Left cardiac atrium (tissue), 4 donors: ENCODE measurements around the gene PRKCQ. TPM values are rescaled to one million over a fixed set of nuclear protein-coding genes. Genes with fewer than 3 reads are reported as not detected.

Source experiments
- ATAC-seq, 2 donors: fragments of 200-7000 bp; cut with Tn5 transposase; one replicate each; pipeline ENCODE4 v1.9.1; 2020; ENCODE audit warnings: mild to moderate bottlenecking in 2 of 2, moderate library complexity in 2 of 2
- DNase-seq: peaks from one replicate; pipeline ENCODE4 v3.0.0-alpha.2; 2020
- intact Hi-C, 2 donors: fragments of 100-400 bp; cut with DNase I; formaldehyde crosslinking; loops; one replicate each; pipeline versions ENCODE4 v1.14.1 to v1.15.1; 2022 to 2023
- total RNA-seq, 2 donors: library from RNA; stranded (reverse); fragmentation: NEBNext Ultra II Directional; extraction: Animal tissue kit (Norgen Biotek cat#: 25700); gene quantifications; one replicate each; pipeline ENCODE4 v1.2.1, GENCODE V29; 2021
- donor health status: DM: no; HTN: yes; CAD: no.
- donor health status: DM: no; HTN: yes; CAD: no; lungs with severe emphysema.
- donor health status: DM: yes; HTN: yes; CAD: no.
- donor health status: Dilated cardiomyopathy.

PRKCQ gene
- total RNA-seq, 2 donors from 2014 or later, result 0.34 to 0.62 TPM

- DNase-seq (no peak), ATAC-seq (no peak)
- intact Hi-C loops, result loop anchor here in 1 of 2 donors (10.0 kb wide), 1 partner anchor 247 kb away; no protein-coding TSS in a partner anchor
Measured at GRCh38 chr10:6427357-6427959, 152.6 kb downstream of the PRKCQ start.

GRCh38 chr10:6426317-6426716 is 153.8 kb downstream of the PRKCQ start:
- ATAC-seq, result no peak
- intact Hi-C loops, result loop anchor here in 1 of 2 donors (10.0 kb wide), 1 partner anchor 248 kb away; no protein-coding TSS in a partner anchor
- DNase-seq, result no peak

- ATAC-seq, result no peak
- DNase-seq, result no peak
- intact Hi-C loops, result loop anchor here in 1 of 2 donors (10.0 kb wide), 1 partner anchor 251 kb away; no protein-coding TSS in a partner anchor
Measured at GRCh38 chr10:6423413-6424170, 156.5 kb downstream of the PRKCQ start.

- DNase-seq, result no peak
- intact Hi-C loops, result loop anchor here in 1 of 2 donors (10.0 kb wide), 1 partner anchor 252 kb away; no protein-coding TSS in a partner anchor
- no peak for ATAC-seq
Measured at GRCh38 chr10:6423004-6423403, 157.1 kb downstream of the PRKCQ start.

GRCh38 chr10:6418613-6419216 is 161.4 kb downstream of the PRKCQ start:
- no peak for ATAC-seq

GRCh38 chr10:6418167-6418566 is 161.9 kb downstream of the PRKCQ start:
- no peak for DNase-seq
- ATAC-seq, result no peak
- intact Hi-C loops, result loop anchor here in 1 of 2 donors (10.0 kb wide), 1 partner anchor 247 kb away; no protein-coding TSS in a partner anchor

More at GRCh38 chr10:6418613-6419216, 161.4 kb downstream of the PRKCQ start:
- no peak for DNase-seq
- intact Hi-C loops, result loop anchor here in 1 of 2 donors (10.0 kb wide), 1 partner anchor 246 kb away; no protein-coding TSS in a partner anchor

- intact Hi-C loops, result loop anchor here in 1 of 2 donors (10.0 kb wide), 1 partner anchor 248 kb away; no protein-coding TSS in a partner anchor
- peak; percentile 63 to 73 for ATAC-seq
- no peak for DNase-seq
Measured at GRCh38 chr10:6416892-6417512, 163.1 kb downstream of the PRKCQ start.

GRCh38 chr10:6411436-6411835 is 168.6 kb downstream of the PRKCQ start:
- intact Hi-C loops, result loop anchor here in 1 of 2 donors (10.0 kb wide), 1 partner anchor 253 kb away; no protein-coding TSS in a partner anchor
- ATAC-seq (no peak), DNase-seq (no peak)

GRCh38 chr10:6410830-6411229 is 169.2 kb downstream of the PRKCQ start:
- intact Hi-C loops, result loop anchor here in 1 of 2 donors (10.0 kb wide), 1 partner anchor 254 kb away; no protein-coding TSS in a partner anchor
- no peak for ATAC-seq

GRCh38 chr10:6409971-6410643 is 170.0 kb downstream of the PRKCQ start:
- peak; percentile 91 to 95 for ATAC-seq
- DNase-seq, result peak; percentile 34
- intact Hi-C loops, result loop anchor here (10.0 kb wide), 4 partner anchors 205 to 455 kb away; partner anchors contain the start of gene PFKFB3 (in 1 of the 2)

More at GRCh38 chr10:6410830-6411229, 169.2 kb downstream of the PRKCQ start:
- no peak for DNase-seq

GRCh38 chr10:6408799-6409198 is 171.3 kb downstream of the PRKCQ start:
- DNase-seq (no peak), ATAC-seq (no peak)
- intact Hi-C loops, result loop anchor here (10.0 kb wide), 3 partner anchors 204 to 454 kb away; partner anchors contain the start of gene PFKFB3 (in 1 of the 2)

GRCh38 chr10:6407034-6407721 is 172.9 kb downstream of the PRKCQ start:
- ATAC-seq (no peak), DNase-seq (no peak)
- intact Hi-C loops, result loop anchor here (10.0 kb wide), 3 partner anchors 202 to 452 kb away; partner anchors contain the start of gene PFKFB3 (in 1 of the 2)

GRCh38 chr10:6406220-6407033 is 173.6 kb downstream of the PRKCQ start:
- DNase-seq, result no peak
- intact Hi-C loops, result loop anchor here (10.0 kb wide), 3 partner anchors 202 to 452 kb away; partner anchors contain the start of gene PFKFB3 (in 1 of the 2)

GRCh38 chr10:6405713-6406112 is 174.4 kb downstream of the PRKCQ start:
- no peak for ATAC-seq
- intact Hi-C loops, result loop anchor here (10.0 kb wide), 3 partner anchors 201 to 451 kb away; partner anchors contain the start of gene PFKFB3 (in 1 of the 2)
- no peak for DNase-seq

More at GRCh38 chr10:6406220-6407033, 173.6 kb downstream of the PRKCQ start:
- no peak for ATAC-seq

GRCh38 chr10:6404127-6405072 is 175.7 kb downstream of the PRKCQ start:
- ATAC-seq, result no peak
- intact Hi-C loops, result loop anchor here (10.0 kb wide), 3 partner anchors 200 to 450 kb away; partner anchors contain the start of gene PFKFB3 (in 1 of the 2)
- DNase-seq, result no peak
